GM12872 (cell line): ENCODE data around the gene ACTL6B.

Experiments used
- TF ChIP-seq, protein P1 (sequence below): IDR thresholded peaks from 3 replicates; pipeline ENCODE4 v1.5.1; 2011; ENCODE audit warnings: low read depth, mild to moderate bottlenecking, low read length, moderate library complexity; ENCODE audit not compliant: insufficient read depth

ACTL6B gene

GRCh38 chr7:100609958-100610357 is 46.3 kb downstream of the ACTL6B start:
- TF ChIP-seq, protein P1, sequence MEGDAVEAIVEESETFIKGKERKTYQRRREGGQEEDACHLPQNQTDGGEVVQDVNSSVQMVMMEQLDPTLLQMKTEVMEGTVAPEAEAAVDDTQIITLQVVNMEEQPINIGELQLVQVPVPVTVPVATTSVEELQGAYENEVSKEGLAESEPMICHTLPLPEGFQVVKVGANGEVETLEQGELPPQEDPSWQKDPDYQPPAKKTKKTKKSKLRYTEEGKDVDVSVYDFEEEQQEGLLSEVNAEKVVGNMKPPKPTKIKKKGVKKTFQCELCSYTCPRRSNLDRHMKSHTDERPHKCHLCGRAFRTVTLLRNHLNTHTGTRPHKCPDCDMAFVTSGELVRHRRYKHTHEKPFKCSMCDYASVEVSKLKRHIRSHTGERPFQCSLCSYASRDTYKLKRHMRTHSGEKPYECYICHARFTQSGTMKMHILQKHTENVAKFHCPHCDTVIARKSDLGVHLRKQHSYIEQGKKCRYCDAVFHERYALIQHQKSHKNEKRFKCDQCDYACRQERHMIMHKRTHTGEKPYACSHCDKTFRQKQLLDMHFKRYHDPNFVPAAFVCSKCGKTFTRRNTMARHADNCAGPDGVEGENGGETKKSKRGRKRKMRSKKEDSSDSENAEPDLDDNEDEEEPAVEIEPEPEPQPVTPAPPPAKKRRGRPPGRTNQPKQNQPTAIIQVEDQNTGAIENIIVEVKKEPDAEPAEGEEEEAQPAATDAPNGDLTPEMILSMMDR = no peak

DNA sequence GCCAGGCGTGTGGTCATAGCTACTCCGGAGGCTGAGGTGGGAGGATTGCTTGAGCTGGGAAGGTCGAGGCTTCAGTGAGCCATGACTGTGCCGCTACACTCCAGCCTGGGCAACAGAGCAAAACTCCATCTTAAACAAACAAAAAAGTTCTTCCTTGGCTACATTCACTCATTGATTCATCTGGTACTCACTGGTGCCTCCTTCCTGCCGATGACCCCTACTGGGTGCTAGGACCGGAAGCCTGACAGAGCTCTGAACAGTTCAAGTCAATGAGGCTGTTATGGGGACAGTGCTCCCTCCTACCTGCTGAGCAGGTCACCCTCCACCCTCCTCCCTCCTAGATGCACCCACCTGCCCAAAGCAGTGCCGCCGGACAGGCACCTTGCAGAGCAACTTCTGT is 49.1 kb downstream of the ACTL6B start:
- TF ChIP-seq, protein P1 = no peak

- TF ChIP-seq, protein P1 = no peak
Observed at GRCh38 chr7:100606313-100606712, 49.9 kb downstream of the ACTL6B start.

DNA sequence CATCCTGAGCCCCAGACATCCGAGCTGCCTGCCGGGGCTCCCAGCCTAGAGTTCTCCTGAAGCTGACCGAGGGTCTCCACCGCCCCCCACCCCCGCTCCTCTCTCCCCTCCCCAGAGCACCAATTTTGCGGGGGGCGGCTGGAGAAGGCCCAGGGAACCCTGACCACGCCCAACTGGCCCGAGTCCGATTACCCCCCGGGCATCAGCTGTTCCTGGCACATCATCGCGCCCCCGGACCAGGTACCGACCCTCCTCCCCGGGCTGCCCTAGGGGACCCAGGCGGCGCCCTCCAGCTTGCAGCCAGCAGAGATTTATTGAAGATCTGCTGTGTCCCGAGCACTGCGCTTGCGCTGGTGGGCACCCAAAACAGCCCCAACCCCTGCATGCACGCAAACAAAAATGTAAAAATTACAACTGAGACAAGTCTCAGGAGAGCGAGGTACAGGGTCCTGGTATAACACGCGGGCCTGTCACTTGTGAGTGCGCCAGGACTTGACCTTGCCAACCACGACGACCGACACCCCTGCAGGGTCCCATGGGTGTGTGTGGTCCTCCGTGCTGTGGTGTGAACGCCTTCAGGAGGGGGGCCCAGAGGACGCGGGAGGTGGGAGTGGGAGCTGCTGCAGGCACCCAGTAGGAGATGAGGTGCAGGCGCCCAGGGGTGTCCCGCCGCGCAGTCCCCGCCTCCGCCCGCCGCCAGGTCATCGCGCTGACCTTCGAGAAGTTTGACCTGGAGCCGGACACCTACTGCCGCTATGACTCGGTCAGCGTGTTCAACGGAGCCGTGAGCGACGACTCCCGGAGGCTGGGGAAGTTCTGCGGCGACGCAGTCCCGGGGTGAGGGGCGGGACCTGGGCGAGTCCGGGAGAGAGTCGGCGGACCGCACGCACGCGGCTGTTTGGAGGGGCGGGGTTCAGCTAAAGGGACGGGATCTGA is 51.0 kb downstream of the ACTL6B start:
- TF ChIP-seq, protein P1 = no peak

DNA sequence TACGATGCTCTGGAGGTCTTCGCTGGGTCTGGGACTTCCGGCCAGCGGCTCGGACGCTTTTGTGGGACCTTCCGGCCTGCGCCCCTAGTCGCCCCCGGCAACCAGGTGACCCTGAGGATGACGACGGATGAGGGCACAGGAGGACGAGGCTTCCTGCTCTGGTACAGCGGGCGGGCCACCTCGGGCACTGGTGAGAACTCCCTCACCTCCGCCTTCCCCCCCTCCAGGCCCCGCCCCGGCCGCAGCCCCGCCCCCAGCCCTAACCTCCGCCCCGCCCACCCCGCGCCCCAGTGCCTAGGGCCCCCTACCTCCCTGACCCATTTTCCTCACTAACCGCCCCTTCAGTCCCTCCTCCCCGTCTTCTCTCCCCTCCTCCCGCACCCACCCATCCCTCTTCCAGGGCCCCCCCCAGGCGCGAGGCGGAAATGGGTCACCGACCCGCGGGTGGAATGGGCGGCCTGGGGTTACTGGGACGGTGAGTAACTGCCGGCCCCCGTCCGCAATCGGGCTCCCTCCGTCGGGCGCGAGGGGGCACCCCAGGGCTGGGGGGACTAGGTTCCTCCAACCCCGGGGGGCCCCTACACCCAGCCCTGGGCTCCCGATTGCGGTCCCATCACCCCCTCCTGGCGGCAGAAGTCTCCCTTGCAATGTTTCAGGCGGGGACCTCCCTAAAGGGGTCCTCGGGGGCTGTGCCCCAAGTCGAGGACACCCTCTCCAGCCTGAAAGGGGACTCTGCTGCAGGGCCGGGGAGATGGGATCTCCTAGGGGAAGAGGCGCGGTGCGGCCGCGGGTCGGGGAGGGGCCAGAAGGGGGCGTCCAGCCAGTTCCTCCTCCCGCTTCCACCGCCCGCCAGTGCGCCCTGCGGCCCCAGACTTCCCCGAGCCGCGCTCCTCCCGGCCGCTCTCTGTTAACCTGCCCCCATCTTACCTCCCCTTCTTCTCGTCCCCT is 51.9 kb downstream of the ACTL6B start:
- TF ChIP-seq, protein P1 = peak; percentile 48

DNA sequence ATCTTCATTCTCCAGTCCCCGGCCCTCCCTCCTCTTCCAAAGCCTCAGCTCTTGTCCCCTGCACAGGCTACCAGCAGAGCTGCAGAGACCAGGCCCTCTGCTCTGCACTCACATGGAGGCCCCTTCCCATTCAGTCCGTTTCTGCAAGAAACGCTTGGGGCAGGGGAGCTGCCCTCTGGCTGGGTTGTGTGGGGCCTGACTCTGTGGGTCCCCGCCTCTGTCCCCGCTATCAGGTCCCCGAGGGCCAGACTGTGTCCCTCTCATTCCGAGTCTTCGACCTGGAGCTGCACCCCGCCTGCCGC is 52.6 kb downstream of the ACTL6B start:
- TF ChIP-seq, protein P1 = no peak
